ENCODE results near the gene SUGCT.

The SUGCT gene

DNA sequence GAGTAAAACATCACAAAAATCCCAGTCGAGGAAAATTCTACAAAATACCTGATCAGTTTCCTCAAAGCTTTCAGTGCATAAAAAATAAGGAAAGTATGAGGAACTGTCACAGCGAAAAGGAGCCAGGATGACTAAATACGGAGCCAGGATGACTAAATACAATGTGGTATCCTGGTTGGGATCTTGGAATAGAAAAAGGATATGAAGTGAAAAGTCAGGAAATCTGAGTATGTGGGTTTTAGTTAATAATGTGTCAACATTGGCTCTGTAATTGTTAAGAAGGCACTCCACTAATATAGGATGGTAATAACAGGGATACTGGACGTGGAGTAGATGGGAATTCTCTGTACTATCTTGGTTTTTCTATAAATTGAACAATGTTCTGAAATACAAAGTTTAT, 175.5 kb downstream of the SUGCT start:
- FAIRE-seq (no peak), DNase-seq (ENCODE audit: insufficient read length, low spot score) (no peak)

DNA sequence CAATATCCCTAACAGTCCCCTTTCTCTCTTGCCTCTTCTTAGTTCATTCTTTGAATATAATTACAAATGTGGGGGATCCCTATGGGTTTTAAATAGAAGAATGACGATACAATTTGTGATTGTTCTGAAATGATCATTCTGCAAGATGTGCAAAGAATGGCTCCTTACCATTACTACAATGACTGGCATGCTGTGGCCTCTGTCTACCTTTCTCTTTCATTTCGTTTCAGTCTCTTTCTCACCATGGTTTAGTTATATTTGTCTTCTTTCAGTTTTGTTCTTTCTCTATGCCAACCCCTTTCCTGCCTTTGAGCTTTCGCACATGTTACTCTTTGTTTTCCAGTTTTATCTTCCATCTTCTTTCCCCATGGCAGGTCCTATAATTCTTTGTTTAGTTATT, 176.5 kb downstream of the SUGCT start:
- DNase-seq (ENCODE audit: insufficient read length, low spot score) (peak; percentile 22), FAIRE-seq (no peak)

DNA sequence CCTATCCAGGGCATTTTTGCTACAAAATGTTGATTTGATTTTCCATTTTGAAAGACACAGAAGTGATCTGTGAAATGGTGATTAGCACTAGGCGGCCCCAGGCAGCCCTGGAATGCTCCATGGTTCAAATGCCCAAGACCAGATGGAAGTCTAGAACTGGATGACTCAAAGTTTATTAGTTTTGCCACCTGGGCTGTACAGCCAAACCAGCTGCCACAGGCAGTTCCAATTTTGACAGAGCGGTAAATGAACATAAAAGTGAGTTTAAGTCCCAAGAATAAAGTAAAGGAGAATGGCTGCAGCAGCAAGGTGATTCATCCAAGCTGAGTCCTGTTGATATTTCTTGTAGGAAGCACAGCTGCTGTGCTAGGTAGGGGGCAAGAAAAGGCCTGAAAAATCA, 180.5 kb downstream of the SUGCT start:
- DNase-seq (ENCODE audit: insufficient read length, low spot score) (no peak), FAIRE-seq (no peak)

- FAIRE-seq (no peak), DNase-seq (ENCODE audit: insufficient read length, low spot score) (no peak)
Measured at GRCh38 chr7:40316176-40316575, 181.4 kb downstream of the SUGCT start.

DNA sequence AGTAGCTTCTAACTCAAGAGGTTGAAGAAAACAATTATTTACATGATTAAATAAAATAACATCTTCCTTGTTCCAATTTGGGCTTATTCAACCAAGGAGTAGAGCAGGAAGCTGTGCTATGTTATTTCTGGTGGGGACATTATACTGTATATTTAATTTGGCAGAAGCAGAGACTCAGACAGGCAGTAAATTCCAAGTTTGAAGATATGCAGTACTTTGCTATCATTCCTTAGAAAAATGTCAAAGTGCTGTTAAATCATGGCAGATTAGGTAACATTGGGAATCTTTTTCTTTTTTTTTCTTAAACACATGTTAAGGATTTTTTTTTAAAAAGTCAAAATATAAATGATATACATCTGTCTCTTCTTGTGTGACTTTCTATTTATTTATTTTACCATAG, 190.1 kb downstream of the SUGCT start:
- FAIRE-seq, result no peak

DNA sequence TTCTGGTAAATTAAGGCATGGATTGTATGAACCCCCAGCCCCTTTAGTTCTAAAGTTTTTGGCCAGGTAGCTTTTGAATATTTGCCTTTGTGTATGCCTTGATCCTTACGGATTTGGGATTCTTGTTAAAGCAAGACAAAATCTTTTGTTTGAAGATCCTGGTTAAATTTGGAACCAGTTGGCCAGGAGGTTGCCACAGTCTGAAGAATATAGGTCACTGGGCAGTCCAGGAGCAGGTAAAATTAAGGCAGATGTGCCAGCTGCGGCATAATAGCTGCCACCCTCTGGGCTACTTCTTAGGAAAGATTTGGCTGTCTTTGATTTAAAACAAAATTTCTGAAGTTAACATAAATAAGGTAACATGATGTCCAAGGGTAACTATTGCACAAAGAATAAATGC, 192.3 kb downstream of the SUGCT start:
- FAIRE-seq, result no peak

More for the DNA sequence above, 190.1 kb downstream of the SUGCT start:
- no peak for DNase-seq (ENCODE audit: insufficient read length, low spot score)

GRCh38 chr7:40327873-40328272, 193.1 kb downstream of the SUGCT start:
- DNase-seq (ENCODE audit: insufficient read length, low spot score), result no peak
- FAIRE-seq, result no peak

More for the DNA sequence above, 192.3 kb downstream of the SUGCT start:
- no peak for DNase-seq (ENCODE audit: insufficient read length, low spot score)

DNA sequence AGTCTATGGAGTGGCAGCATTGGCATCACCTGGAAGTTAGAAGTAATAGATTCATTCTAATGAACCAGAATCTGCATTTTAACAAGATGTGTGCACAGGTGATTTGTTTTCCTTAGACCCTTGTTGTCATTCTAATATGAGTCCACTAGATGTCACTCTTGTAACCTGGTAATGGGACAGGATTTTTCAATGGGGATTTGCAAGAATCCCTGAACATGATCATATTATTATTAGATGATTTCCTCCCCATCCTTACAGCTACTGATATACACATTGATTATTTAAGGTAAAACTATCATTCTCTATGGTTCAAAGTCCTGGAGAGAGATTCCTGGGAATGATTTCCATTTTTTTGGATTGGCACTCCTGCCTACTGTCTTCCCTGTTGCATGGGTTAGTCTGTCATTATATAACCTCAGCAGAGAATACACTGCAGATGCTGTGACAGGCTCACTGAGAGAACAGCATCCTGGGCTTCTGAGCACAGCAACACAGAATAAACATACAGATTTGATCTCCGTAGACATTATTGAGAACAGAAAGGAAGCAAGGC, 194.9 kb downstream of the SUGCT start:
- peak; percentile 24 for DNase-seq (ENCODE audit: insufficient read length, low spot score)
- FAIRE-seq, result peak; percentile 63

GRCh38 chr7:40330408-40330807, 195.6 kb downstream of the SUGCT start:
- FAIRE-seq, result no peak
- no peak for DNase-seq (ENCODE audit: insufficient read length, low spot score)

DNA sequence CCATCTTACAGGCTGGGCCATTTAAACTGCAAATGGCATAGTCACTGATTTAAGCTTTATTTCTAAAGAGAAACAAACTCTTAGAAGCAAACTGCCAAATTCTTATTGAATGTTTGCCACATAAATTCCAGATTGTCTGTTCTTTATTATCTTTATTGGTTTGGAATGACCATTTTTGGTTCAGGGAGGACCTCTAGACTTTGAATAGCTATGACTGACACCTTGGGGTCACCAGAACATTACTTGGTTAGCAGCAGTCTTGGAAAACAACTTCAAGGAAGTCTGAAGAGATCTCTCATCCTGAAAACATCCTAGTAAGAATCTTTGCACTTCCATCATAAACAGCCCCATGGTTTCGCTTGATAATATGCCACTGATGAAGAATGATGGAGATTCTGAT, 197.1 kb downstream of the SUGCT start:
- FAIRE-seq (no peak), DNase-seq (ENCODE audit: insufficient read length, low spot score) (no peak)

- FAIRE-seq (no peak), DNase-seq (ENCODE audit: insufficient read length, low spot score) (no peak)
Measured at GRCh38 chr7:40332516-40332915, 197.7 kb downstream of the SUGCT start.

DNA sequence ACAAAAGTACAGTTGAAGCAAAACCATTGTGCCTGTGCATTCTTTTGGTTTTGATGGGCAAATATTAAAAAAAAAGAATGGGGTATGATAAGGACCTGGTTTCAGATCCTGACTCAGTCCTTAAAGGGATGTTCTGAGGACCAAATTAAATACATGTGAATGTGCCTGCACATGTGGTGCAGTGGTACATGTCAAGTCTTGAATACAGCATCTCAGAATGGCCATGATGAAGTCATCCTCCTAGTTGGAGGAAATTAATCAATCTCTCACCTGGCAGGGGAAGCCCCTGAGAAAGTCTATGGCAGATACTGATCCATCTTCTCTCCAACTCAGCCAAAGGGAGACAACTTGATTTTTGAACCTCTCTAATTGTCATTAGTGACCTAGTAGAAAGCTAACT, 207.0 kb downstream of the SUGCT start:
- DNase-seq (ENCODE audit: insufficient read length, low spot score) (no peak), FAIRE-seq (no peak)

GRCh38 chr7:40346554-40346953, 211.7 kb downstream of the SUGCT start:
- DNase-seq (ENCODE audit: insufficient read length, low spot score), result no peak
- FAIRE-seq, result no peak

DNA sequence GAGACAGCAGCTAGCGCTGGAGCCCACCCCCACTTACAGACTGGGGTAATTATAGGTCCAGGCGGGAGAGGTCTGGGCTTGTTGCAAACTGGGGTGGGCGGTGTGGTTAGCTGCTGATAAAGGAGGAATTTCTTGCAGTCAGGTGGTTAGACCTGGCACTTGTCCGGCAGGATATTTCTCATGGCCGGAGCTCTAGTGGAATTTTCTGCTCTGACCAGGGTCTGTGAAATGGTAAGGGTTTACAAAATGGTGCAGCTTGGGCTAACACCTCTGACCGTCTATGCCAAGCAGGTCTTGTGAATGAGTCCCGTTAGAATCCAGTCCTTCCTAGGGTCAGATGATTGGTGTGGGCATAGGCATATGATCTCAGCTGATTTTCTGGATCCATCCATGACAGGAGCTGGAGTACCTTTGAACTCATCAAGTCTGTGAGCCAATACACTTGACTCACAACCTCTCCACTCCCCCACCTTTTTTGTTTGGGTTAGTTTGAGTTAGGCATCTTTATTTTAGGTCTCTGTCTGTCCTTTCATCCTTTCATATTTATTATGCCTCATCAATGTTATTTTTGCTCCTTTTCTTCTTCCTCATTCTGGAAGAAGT, 213.4 kb downstream of the SUGCT start:
- FAIRE-seq, result no peak
- DNase-seq (ENCODE audit: insufficient read length, low spot score), result no peak

DNA sequence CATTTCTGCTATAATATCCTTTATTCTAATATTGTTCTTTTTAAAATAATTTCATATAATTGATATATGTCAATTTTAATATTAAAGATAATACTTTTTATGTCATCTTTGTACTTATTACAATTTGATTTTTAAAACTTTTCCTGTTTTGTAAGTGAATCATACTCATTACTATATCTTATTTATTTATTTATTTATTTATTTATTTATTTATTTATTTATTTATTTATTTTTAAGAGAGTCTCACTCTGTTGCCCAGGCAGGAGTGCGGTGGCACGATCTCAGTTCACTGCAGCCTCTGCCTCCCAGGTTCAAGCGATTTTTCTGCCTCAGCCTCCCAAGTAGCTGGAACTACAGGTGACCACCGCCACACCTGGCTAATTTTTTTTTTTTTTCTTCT, 215.3 kb downstream of the SUGCT start:
- no peak for FAIRE-seq
- DNase-seq (ENCODE audit: insufficient read length, low spot score), result no peak

GRCh38 chr7:40354711-40355110, 219.9 kb downstream of the SUGCT start:
- no peak for FAIRE-seq
- no peak for DNase-seq (ENCODE audit: insufficient read length, low spot score)

- no peak for DNase-seq (ENCODE audit: insufficient read length, low spot score)
Measured at GRCh38 chr7:40356312-40356711, 221.5 kb downstream of the SUGCT start.

GRCh38 chr7:40356871-40357709, 222.3 kb downstream of the SUGCT start:
- FAIRE-seq (no peak), DNase-seq (ENCODE audit: insufficient read length, low spot score) (no peak)

More at GRCh38 chr7:40356312-40356711, 221.5 kb downstream of the SUGCT start:
- no peak for FAIRE-seq

DNA sequence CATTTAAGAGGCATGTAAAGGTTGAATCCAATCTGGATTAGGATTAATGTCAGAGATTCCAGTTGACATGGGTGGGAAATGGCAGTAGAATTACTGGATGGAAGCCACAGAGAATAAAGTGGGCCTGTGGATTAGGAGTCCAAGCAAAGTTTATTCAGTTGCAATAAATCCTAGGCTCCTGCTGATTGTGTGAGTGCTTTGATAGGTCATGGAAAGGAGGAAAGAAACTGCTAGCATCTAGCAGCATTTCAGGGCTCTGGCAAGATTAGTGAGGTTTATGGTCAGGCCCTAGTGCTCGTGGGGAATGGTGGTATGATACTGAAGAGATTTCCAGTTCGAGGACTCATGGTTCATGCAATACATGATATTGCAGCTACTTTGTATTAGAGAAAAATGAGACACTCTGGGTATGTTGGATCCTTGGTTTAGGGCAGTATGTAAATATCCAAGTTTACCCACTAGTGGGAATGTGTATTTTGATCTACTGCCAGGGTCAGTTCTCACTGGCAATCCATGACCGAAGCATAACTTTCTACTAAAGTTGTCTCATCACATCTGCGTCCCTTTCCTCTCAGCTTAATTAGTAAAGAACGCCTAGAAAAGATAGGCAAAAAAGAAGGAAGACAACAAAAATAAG, 235.0 kb downstream of the SUGCT start:
- no peak for FAIRE-seq
- DNase-seq (ENCODE audit: insufficient read length, low spot score), result no peak

DNA sequence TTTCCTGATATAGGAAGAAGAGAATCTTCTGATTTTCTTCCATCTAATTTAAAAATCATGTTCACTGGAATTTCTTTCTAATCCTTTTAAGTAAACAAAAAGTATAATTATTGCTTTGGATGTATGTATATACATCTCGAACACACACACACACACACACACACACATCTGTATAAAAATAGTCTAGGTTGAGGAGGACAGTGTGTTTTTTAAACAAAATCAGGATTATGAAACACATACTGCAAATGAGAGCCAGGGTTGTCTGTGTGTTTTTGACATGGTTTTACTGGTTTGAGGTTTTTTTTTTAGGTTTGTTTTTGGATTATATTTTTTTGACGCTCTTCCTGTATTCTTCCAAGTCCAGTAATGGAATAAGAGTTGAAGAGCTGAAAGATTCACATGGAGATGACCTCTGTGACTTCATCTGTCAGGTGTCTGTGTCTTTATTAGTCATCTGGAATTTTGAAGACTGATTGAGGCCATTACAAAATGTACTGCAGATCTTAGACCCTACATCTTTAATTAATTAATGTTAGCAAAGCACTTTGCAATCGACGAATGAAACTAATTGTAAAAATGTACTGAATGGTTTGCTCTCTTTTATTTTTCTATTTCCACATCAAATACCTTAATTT, 237.1 kb downstream of the SUGCT start:
- no peak for FAIRE-seq
- no peak for DNase-seq (ENCODE audit: insufficient read length, low spot score)

GRCh38 chr7:40374575-40374974, 239.8 kb downstream of the SUGCT start:
- no peak for FAIRE-seq

More at GRCh38 chr7:40374575-40374974, 239.8 kb downstream of the SUGCT start:
- DNase-seq (ENCODE audit: insufficient read length, low spot score), result no peak

All from GM19239 (cell line).